ENCODE results near the gene CACNA2D4.

Gene CACNA2D4

GRCh38 chr12:1877169-1877878, 41.1 kb downstream of the CACNA2D4 start:
- DNase-seq (ENCODE audit: low read depth) = no peak
- H3K4me3 ChIP-seq (ENCODE audit: low read depth, low read length) = no peak overlapping the region
- TF ChIP-seq CTCF (IDR thresholded peaks at IDR 0.05; ENCODE audit: low read depth, low read length, missing control alignments) = no peak

- DNase-seq (ENCODE audit: low read depth) = no peak
- no peak for TF ChIP-seq CTCF (IDR thresholded peaks at IDR 0.05; ENCODE audit: low read depth, low read length, missing control alignments)
- no peak overlapping the region for H3K4me3 ChIP-seq (ENCODE audit: low read depth, low read length)
Observed at GRCh38 chr12:1876086-1876485, 42.4 kb downstream of the CACNA2D4 start.

- TF ChIP-seq CTCF (IDR thresholded peaks at IDR 0.05; ENCODE audit: low read depth, low read length, missing control alignments) = no peak
- H3K4me3 ChIP-seq (ENCODE audit: low read depth, low read length) = no peak overlapping the region
- no peak for DNase-seq (ENCODE audit: low read depth)
Observed at GRCh38 chr12:1875608-1876007, 42.8 kb downstream of the CACNA2D4 start.

GRCh38 chr12:1873531-1874510, 44.6 kb downstream of the CACNA2D4 start:
- no peak overlapping the region for H3K4me3 ChIP-seq (ENCODE audit: low read depth, low read length)
- TF ChIP-seq CTCF (IDR thresholded peaks at IDR 0.05; ENCODE audit: low read depth, low read length, missing control alignments) = no peak

GRCh38 chr12:1872448-1872847, 46.0 kb downstream of the CACNA2D4 start:
- no peak overlapping the region for H3K4me3 ChIP-seq (ENCODE audit: low read depth, low read length)
- no peak for TF ChIP-seq CTCF (IDR thresholded peaks at IDR 0.05; ENCODE audit: low read depth, low read length, missing control alignments)
- no peak for DNase-seq (ENCODE audit: low read depth)

More at GRCh38 chr12:1873531-1874510, 44.6 kb downstream of the CACNA2D4 start:
- no peak for DNase-seq (ENCODE audit: low read depth)

- H3K4me3 ChIP-seq (ENCODE audit: low read depth, low read length) = no peak overlapping the region
- no peak for DNase-seq (ENCODE audit: low read depth)
- TF ChIP-seq CTCF (IDR thresholded peaks at IDR 0.05; ENCODE audit: low read depth, low read length, missing control alignments) = no peak
Observed at GRCh38 chr12:1872001-1872400, 46.5 kb downstream of the CACNA2D4 start.
